Activated naive CD4-positive, alpha-beta T cell treated with anti-CD3 and anti-CD28 coated beads for 36 hours (primary cell): Measurements from ENCODE around the gene MBD6. TPM values are rescaled to one million over a fixed set of nuclear protein-coding genes. Genes with fewer than 3 reads are reported as not detected.

Experiments used
- CTCF ChIA-PET: fragments of 350-600 bp; sonication (Branson Sonifier 250); formaldehyde crosslinking; loops from one replicate; lab custom pipeline; 2021; ENCODE audit warnings: antibody characterized with exemption; lab: Charles Lee
- DNase-seq: peaks from one replicate; pipeline ENCODE4 v3.0.0-alpha.2; 2020
- H3K27ac Mint-ChIP-seq: one replicate; pipeline ENCODE4 v1.8.0; 2021; ENCODE audit warnings: mild to moderate bottlenecking, mixed read lengths
- H3K27me3 Mint-ChIP-seq: one replicate; pipeline ENCODE4 v1.8.0; 2021; ENCODE audit warnings: low read depth, mixed read lengths
- H3K36me3 Mint-ChIP-seq: one replicate; pipeline ENCODE4 v1.8.0; 2021; ENCODE audit warnings: low read depth, mixed read lengths
- H3K4me1 Mint-ChIP-seq: one replicate; pipeline ENCODE4 v1.8.0; 2021; ENCODE audit warnings: low read depth, mixed read lengths
- H3K4me3 Mint-ChIP-seq: one replicate; pipeline ENCODE4 v1.8.0; 2021; ENCODE audit warnings: mild to moderate bottlenecking, moderate library complexity, mixed read lengths
- H3K9me3 Mint-ChIP-seq: one replicate; pipeline ENCODE4 v1.8.0; 2021; ENCODE audit warnings: mixed read lengths
- intact Hi-C: fragments of 100-400 bp; cut with micrococcal nuclease; formaldehyde crosslinking; loops from one replicate; pipeline ENCODE4 v1.15.1; 2023
- total RNA-seq, 2 experiments: library from RNA; stranded (reverse); gene quantifications; one replicate each; pipeline ENCODE4 v1.2.3, GENCODE V29; 2021

MBD6 gene
- total RNA-seq, 2 experiments from 2014 or later: 43.5 to 45.5 TPM

- H3K4me3 Mint-ChIP-seq: no peak overlapping the region
- peaks cover 47% of the 10 kb centered on the region for H3K4me1 Mint-ChIP-seq
- no peak overlapping the region for H3K27ac Mint-ChIP-seq
- intact Hi-C loops: loop anchor here (10.0 kb wide), 1 partner anchor 346 kb away; no protein-coding TSS in a partner anchor
- H3K36me3 Mint-ChIP-seq: no peaks in the 10 kb centered on the region
- CTCF ChIA-PET: no interaction called here
- H3K9me3 Mint-ChIP-seq: no peaks in the 10 kb centered on the region
- no peak for DNase-seq
- H3K27me3 Mint-ChIP-seq: no peaks in the 10 kb centered on the region
Measured at GRCh38 chr12:57548488-57548887, 25.9 kb downstream of the MBD6 start.

DNA sequence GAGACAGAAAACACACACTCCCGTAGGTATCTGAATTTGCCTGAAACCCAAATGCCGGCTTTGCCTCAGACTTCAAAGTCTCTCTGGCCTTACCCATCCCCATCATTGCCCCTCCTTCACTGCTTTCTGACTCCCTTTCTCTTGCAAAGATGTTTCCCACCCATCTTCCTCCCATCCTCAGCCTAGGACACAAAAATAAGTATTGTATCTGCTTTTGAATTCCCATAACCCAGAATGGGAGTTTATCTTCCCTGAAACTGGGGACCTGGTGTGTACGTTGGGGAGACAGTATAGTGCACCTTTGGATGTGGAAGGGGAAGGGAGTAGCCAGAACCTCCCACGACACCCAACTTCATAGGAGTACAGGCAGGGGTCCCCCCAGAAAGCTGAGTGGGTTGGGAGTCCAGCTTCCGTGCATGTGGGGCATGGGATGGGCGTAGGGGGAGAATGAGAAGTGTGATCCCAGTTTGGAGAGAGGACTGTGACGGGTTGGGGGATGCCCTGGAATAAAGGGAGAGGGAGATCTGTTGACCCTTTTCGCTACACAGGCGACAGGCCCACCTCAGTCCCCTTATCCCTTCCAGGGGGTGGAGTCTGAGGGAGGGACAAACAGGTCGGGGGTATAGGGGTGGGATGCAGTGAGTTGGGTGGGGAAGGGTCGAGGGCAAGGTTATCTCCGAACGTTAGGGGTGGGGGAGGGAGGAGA is 26.7 kb downstream of the MBD6 start:
- CTCF ChIA-PET: no interaction called here
- H3K4me1 Mint-ChIP-seq: peaks cover 40% of the 10 kb centered on the region
- H3K9me3 Mint-ChIP-seq: no peaks in the 10 kb centered on the region
- intact Hi-C loops: loop anchor here (10.0 kb wide), 1 partner anchor 345 kb away; no protein-coding TSS in a partner anchor
- H3K27me3 Mint-ChIP-seq: no peaks in the 10 kb centered on the region
- DNase-seq: no peak
- no peak overlapping the region for H3K27ac Mint-ChIP-seq
- H3K4me3 Mint-ChIP-seq: peak overlapping the region; percentile 72
- H3K36me3 Mint-ChIP-seq: no peaks in the 10 kb centered on the region

GRCh38 chr12:57549909-57550640 is 27.5 kb downstream of the MBD6 start, which contains the start of gene KIF5A:
KIF5A (plus strand) TSS chr12:57550044; CDS start chr12:57550272, 228 bp downstream.
- Mint-ChIP-seq H3K36me3 (no peaks in the 10 kb centered on the region), H3K4me1 (peaks cover 36% of the 10 kb centered on the region), H3K4me3 (peak within 1 kb of the TSS; percentile 72), H3K27me3 (no peaks in the 10 kb centered on the region), H3K9me3 (no peaks in the 10 kb centered on the region), H3K27ac (no peak within 1 kb of the TSS)
- peak; percentile 63 for DNase-seq
- intact Hi-C loops: loop anchor here (10.0 kb wide), 1 partner anchor 345 kb away; no protein-coding TSS in a partner anchor
- CTCF ChIA-PET: no interaction called here

DNA sequence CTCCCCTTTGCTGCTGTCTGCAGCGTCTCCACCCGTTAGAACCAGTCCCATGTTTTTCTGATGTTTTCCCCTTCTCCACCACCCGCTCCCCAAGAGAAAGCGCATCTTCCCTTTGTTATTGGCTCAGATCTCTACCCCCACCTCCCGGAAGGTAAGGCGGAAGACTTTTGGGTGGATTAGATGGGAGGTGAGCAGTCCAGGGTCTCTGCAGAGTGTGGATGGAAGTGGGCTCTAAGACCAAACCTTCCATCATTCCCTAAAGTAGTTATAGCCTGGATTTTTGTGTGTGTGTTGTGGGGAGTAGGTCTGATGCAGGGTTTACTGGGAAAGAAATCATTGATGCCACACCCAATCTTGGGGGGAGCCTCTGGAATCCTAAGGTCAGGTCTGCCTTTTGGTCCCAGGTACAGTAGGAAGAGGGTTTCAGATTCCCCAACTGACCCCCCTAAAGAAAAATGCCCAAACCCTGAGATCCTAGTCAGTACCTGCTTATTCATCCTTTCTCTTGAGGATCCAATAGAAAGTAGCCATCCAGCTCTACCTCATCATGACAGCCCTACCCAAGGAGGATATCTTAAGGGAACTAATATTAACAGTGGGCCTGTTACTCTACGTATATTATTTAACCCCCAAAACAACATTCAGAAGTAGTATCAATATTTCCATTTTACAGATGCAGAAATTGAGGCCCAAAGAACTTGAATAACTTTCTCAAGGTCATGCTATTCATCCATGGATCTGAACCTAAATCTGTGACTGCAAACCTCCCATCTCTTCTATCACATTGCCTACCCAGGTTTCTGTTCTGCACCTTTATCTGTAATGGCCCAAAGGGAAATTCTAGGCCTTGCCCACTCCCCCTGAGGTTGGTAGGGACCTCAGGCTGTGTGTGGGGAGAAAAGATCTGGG is 28.3 kb downstream of the MBD6 start:
- Mint-ChIP-seq H3K27ac (no peak overlapping the region), H3K36me3 (no peaks in the 10 kb centered on the region), H3K27me3 (no peaks in the 10 kb centered on the region), H3K4me1 (peaks cover 28% of the 10 kb centered on the region), H3K9me3 (no peaks in the 10 kb centered on the region), H3K4me3 (peak overlapping the region; percentile 72)
- intact Hi-C loops: no loop called here
- CTCF ChIA-PET: no interaction called here
- DNase-seq: no peak

GRCh38 chr12:57551637-57552305 is 29.1 kb downstream of the MBD6 start:
- Mint-ChIP-seq H3K9me3 (no peaks in the 10 kb centered on the region), H3K4me1 (peaks cover 23% of the 10 kb centered on the region), H3K27me3 (no peaks in the 10 kb centered on the region), H3K4me3 (no peak overlapping the region), H3K36me3 (no peaks in the 10 kb centered on the region), H3K27ac (no peak overlapping the region)
- CTCF ChIA-PET: no interaction called here
- intact Hi-C loops: no loop called here
- DNase-seq: no peak

DNA sequence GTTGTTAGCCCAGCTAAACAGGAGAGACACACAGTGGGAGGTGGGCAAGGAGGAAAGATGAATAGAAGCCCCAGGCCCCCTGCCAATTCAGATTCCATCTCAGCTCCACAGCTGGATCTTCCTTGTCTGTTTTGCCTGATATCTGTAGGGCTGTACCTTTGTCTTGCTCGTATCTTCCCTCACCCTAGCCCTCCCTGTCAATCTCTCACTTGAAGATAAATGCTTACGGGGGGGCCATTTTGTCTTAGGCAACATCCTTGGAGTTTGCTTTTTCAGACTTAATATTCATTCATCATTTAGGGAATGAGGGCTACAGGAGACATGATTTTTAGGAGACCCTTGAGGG is 29.7 kb downstream of the MBD6 start:
- H3K4me3 Mint-ChIP-seq: no peak overlapping the region
- CTCF ChIA-PET: interaction anchor here (0.6 kb wide), 1 partner anchor 55 kb away, joined by 3 read pairs; no protein-coding TSS in a partner anchor
- intact Hi-C loops: no loop called here

GRCh38 chr12:57552835-57553313 is 30.2 kb downstream of the MBD6 start:
- Mint-ChIP-seq H3K9me3 (no peaks in the 10 kb centered on the region), H3K4me1 (peaks cover 14% of the 10 kb centered on the region), H3K27ac (no peak overlapping the region), H3K27me3 (no peaks in the 10 kb centered on the region), H3K4me3 (no peak overlapping the region), H3K36me3 (no peaks in the 10 kb centered on the region)
- intact Hi-C loops: no loop called here
- CTCF ChIA-PET: interaction anchor here (0.6 to 0.9 kb wide), 2 partner anchors 56 to 118 kb away, joined by 3 to 4 read pairs; no protein-coding TSS in a partner anchor
- no peak for DNase-seq

More for the DNA sequence above, 29.7 kb downstream of the MBD6 start:
- Mint-ChIP-seq H3K27me3 (no peaks in the 10 kb centered on the region), H3K9me3 (no peaks in the 10 kb centered on the region), H3K4me1 (peaks cover 19% of the 10 kb centered on the region), H3K36me3 (no peaks in the 10 kb centered on the region), H3K27ac (no peak overlapping the region)
- no peak for DNase-seq

- Mint-ChIP-seq H3K4me3 (no peak overlapping the region), H3K9me3 (no peaks in the 10 kb centered on the region), H3K4me1 (peaks cover 13% of the 10 kb centered on the region), H3K27ac (no peak overlapping the region), H3K36me3 (no peaks in the 10 kb centered on the region), H3K27me3 (no peaks in the 10 kb centered on the region)
- intact Hi-C loops: no loop called here
- CTCF ChIA-PET: interaction anchor here (0.9 kb wide), 1 partner anchor 117 kb away, joined by 4 read pairs; no protein-coding TSS in a partner anchor
- DNase-seq: no peak
Measured at GRCh38 chr12:57553343-57554202, 30.9 kb downstream of the MBD6 start.

GRCh38 chr12:57554453-57554852 is 31.8 kb downstream of the MBD6 start:
- no peak overlapping the region for H3K4me3 Mint-ChIP-seq
- DNase-seq: no peak
- peaks cover 7% of the 10 kb centered on the region for H3K4me1 Mint-ChIP-seq
- intact Hi-C loops: no loop called here
- CTCF ChIA-PET: no interaction called here
- H3K36me3 Mint-ChIP-seq: no peaks in the 10 kb centered on the region
- H3K27me3 Mint-ChIP-seq: no peaks in the 10 kb centered on the region
- H3K27ac Mint-ChIP-seq: no peak overlapping the region
- H3K9me3 Mint-ChIP-seq: no peaks in the 10 kb centered on the region

GRCh38 chr12:57554897-57555296 is 32.3 kb downstream of the MBD6 start:
- H3K4me3 Mint-ChIP-seq: no peak overlapping the region
- intact Hi-C loops: no loop called here

DNA sequence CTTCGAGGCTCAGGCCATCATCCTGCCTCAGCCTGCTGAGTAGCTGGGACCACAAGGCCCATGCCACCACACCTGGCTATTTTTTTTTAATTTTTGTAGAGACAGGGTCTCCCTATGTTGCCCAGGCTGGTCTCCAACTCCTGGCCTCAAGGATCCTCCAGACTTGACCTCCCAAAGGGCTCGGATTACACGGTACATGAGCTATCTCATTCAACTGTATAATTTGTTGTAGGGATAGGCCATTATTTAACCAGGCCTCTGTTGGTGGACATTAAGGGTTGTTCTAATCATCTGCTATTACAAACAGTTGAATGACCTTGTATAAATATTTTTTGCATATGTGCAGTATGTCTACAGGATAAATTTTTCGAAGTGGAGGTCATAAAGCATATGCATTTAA is 36.2 kb downstream of the MBD6 start:
- no peak overlapping the region for H3K27ac Mint-ChIP-seq
- H3K4me3 Mint-ChIP-seq: no peak overlapping the region
- CTCF ChIA-PET: no interaction called here
- no peaks in the 10 kb centered on the region for H3K27me3 Mint-ChIP-seq
- no peaks in the 10 kb centered on the region for H3K36me3 Mint-ChIP-seq
- intact Hi-C loops: no loop called here
- no peaks in the 10 kb centered on the region for H3K9me3 Mint-ChIP-seq
- DNase-seq: no peak
- no peaks in the 10 kb centered on the region for H3K4me1 Mint-ChIP-seq

More at GRCh38 chr12:57554897-57555296, 32.3 kb downstream of the MBD6 start:
- no peaks in the 10 kb centered on the region for H3K36me3 Mint-ChIP-seq
- CTCF ChIA-PET: no interaction called here
- no peaks in the 10 kb centered on the region for H3K9me3 Mint-ChIP-seq
- no peak for DNase-seq
- H3K4me1 Mint-ChIP-seq: peaks cover 7% of the 10 kb centered on the region
- H3K27ac Mint-ChIP-seq: no peak overlapping the region
- no peaks in the 10 kb centered on the region for H3K27me3 Mint-ChIP-seq
